ENCODE measurements around the gene HOXB3.

The HOXB3 gene

GRCh38 chr17:48578616-48579470 lies 11.2 kb downstream of the HOXB3 start:
- no peak for TF ChIP-seq CTCF (IDR thresholded peaks at IDR 0.05; ENCODE audit: insufficient read depth, low read length, missing control alignments)
- DNase-seq (ENCODE audit: low read depth, low spot score): no peak
- CTCF ChIA-PET: interaction anchor here (0.5 to 2.8 kb wide), 4 partner anchors 9 to 86 kb away, joined by 3 to 13 read pairs (median 3); no protein-coding TSS in a partner anchor
- peak overlapping the region; percentile 78 for H3K4me3 ChIP-seq (ENCODE audit: low read depth, low read length)
- POLR2A ChIA-PET: interaction anchor here (0.5 to 1.1 kb wide), 6 partner anchors 9 to 92 kb away, joined by 3 to 6 read pairs (median 4); no protein-coding TSS in a partner anchor

- no peak for TF ChIP-seq CTCF (IDR thresholded peaks at IDR 0.05; ENCODE audit: insufficient read depth, low read length, missing control alignments)
- ChIA-PET POLR2A (interaction anchor here (0.5 to 2.8 kb wide), 6 partner anchors 9 to 92 kb away, joined by 3 to 16 read pairs (median 5); no protein-coding TSS in a partner anchor), CTCF (interaction anchor here (0.9 to 2.8 kb wide), 4 partner anchors 10 to 85 kb away, joined by 3 to 13 read pairs (median 4); no protein-coding TSS in a partner anchor)
- no peak for DNase-seq (ENCODE audit: low read depth, low spot score)
- peak within 1 kb of the TSS; percentile 78 for H3K4me3 ChIP-seq (ENCODE audit: low read depth, low read length)
Observed at GRCh38 chr17:48577946-48578615, 12.0 kb downstream of the HOXB3 start, which contains the start of gene HOXB4. TSS of gene HOXB4 (minus strand) at chr17:48578350. CDS start at chr17:48578319, 31 bp downstream.

- peak overlapping the region; percentile 78 for H3K4me3 ChIP-seq (ENCODE audit: low read depth, low read length)
- ChIA-PET POLR2A (interaction anchor here (1.0 to 2.8 kb wide), 10 partner anchors 10 to 94 kb away, joined by 3 to 16 read pairs (median 6); partner anchors contain the start of gene HOXB5), CTCF (interaction anchor here (1.0 to 1.3 kb wide), 2 partner anchors 35 to 226 kb away, joined by 3 to 5 read pairs; no protein-coding TSS in a partner anchor)
- TF ChIP-seq CTCF (IDR thresholded peaks at IDR 0.05; ENCODE audit: insufficient read depth, low read length, missing control alignments): no peak
- no peak for DNase-seq (ENCODE audit: low read depth, low spot score)
Observed at GRCh38 chr17:48577330-48577945, 12.6 kb downstream of the HOXB3 start.

GRCh38 chr17:48576479-48577309 lies 13.3 kb downstream of the HOXB3 start:
- TF ChIP-seq CTCF (IDR thresholded peaks at IDR 0.05; ENCODE audit: insufficient read depth, low read length, missing control alignments): no peak
- POLR2A ChIA-PET: interaction anchor here (0.8 to 2.8 kb wide), 11 partner anchors 10 to 94 kb away, joined by 3 to 16 read pairs (median 5); partner anchors contain the start of gene HOXB5
- H3K4me3 ChIP-seq (ENCODE audit: low read depth, low read length): peak overlapping the region; percentile 78

GRCh38 chr17:48575673-48576478 lies 14.2 kb downstream of the HOXB3 start:
- ChIA-PET POLR2A (interaction anchor here (0.8 to 2.8 kb wide), 10 partner anchors 9 to 93 kb away, joined by 3 to 16 read pairs (median 6); partner anchors contain the start of gene HOXB5), CTCF (interaction anchor here (1.0 to 1.2 kb wide), 3 partner anchors 8 to 28 kb away, joined by 3 to 4 read pairs (median 4); no protein-coding TSS in a partner anchor)
- H3K4me3 ChIP-seq (ENCODE audit: low read depth, low read length): peak overlapping the region; percentile 49
- TF ChIP-seq CTCF (IDR thresholded peaks at IDR 0.05; ENCODE audit: insufficient read depth, low read length, missing control alignments): no peak
- DNase-seq (ENCODE audit: low read depth, low spot score): no peak

More at GRCh38 chr17:48576479-48577309, 13.3 kb downstream of the HOXB3 start:
- CTCF ChIA-PET: interaction anchor here (1.0 to 1.3 kb wide), 4 partner anchors 9 to 225 kb away, joined by 3 to 4 read pairs (median 4); no protein-coding TSS in a partner anchor
- no peak for DNase-seq (ENCODE audit: low read depth, low spot score)
